Large intestine (tissue), 3 donors: ENCODE measurements around the gene SWT1. TPM values are rescaled to one million over a fixed set of nuclear protein-coding genes. Genes with fewer than 3 reads are reported as not detected.
A peak's percentile ranks its signal among the peaks of the same experiment; 100 is the strongest.

Experiments
- DNase-seq, 2 donors: peaks; one replicate each; pipeline versions ENCODE4 v3.0.0 to v3.0.0-alpha.2; 2013
- H3K27ac ChIP-seq: one replicate; pipeline ENCODE4 v1.5.1; 2013; ENCODE audit warnings: low read length
- H3K27me3 ChIP-seq: 2 replicates; pipeline ENCODE4 v1.6.1; 2013; ENCODE audit warnings: low read length; ENCODE audit not compliant: control insufficient read depth, insufficient read depth
- H3K36me3 ChIP-seq: 2 replicates; pipeline ENCODE4 v1.6.1; 2013; ENCODE audit warnings: low read length; ENCODE audit not compliant: control insufficient read depth, insufficient read depth
- H3K4me1 ChIP-seq: one replicate; pipeline ENCODE4 v1.6.1; 2013; ENCODE audit warnings: low read length; ENCODE audit not compliant: control insufficient read depth, insufficient read depth
- H3K4me3 ChIP-seq: one replicate; pipeline ENCODE4 v1.5.1; 2013; ENCODE audit warnings: low read length
- H3K9me3 ChIP-seq: one replicate; pipeline ENCODE4 v1.6.1; 2013; ENCODE audit warnings: mild to moderate bottlenecking, low read depth, low read length, moderate library complexity; ENCODE audit not compliant: control insufficient read depth
- WGBS: methylation state at CpG from one replicate; pipeline ENCODE4 v1.1.5; 2013; ENCODE audit warnings: low lambda C conversion rate; ENCODE audit not compliant: insufficient coverage; 5-methylcytosine and 5-hydroxymethylcytosine counted together
- polyA plus RNA-seq: library from polyadenylated mRNA; unstranded; fragments of 120-200 nt; gene quantifications from one replicate; pipeline ENCODE4 v1.2.1, GENCODE V29; 2013

Gene SWT1
- polyA plus RNA-seq, 1 donor, result 5.3 TPM

- Histone ChIP-seq H3K9me3 (no peaks in the 10 kb centered on the region), H3K27me3 (no peaks in the 10 kb centered on the region), H3K27ac (no peak overlapping the region), H3K36me3 (no peaks in the 10 kb centered on the region), H3K4me1 (no peaks in the 10 kb centered on the region), H3K4me3 (no peak overlapping the region)
- DNase-seq, result no peak
- no CpG with 5 or more reads among the region's 1 CpG for WGBS
Observed at GRCh38 chr1:185262151-185262550, 105.2 kb downstream of the SWT1 start.

- no peaks in the 10 kb centered on the region for H3K27me3 ChIP-seq
- H3K4me3 ChIP-seq, result no peak overlapping the region
- H3K4me1 ChIP-seq, result no peaks in the 10 kb centered on the region
- no peak overlapping the region for H3K27ac ChIP-seq
- DNase-seq, result no peak
- 86% methylated on average over 1 of the region's 3 CpGs for WGBS
- H3K9me3 ChIP-seq, result no peaks in the 10 kb centered on the region
- no peaks in the 10 kb centered on the region for H3K36me3 ChIP-seq
Observed at GRCh38 chr1:185263292-185263691, 106.3 kb downstream of the SWT1 start.

DNA sequence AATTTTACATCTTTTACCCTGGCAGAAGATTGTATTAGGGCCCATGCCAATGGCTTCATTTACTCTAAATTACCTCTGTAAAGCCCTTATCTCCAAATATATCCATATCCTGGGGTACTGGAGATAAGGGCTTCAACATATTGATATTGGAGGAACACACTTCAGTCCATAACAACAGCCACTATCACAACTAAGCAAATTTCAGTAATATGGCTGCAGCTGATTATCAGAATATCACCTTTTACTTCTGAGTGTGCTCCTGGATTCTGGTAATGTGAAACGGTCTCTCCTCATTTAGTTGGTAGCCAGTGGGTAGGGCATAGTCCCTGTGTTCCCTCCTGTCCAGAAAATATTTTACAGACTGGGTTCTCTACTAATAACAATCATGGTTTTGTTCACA, 106.8 kb downstream of the SWT1 start:
- Histone ChIP-seq H3K36me3 (no peaks in the 10 kb centered on the region), H3K4me1 (no peaks in the 10 kb centered on the region), H3K27ac (no peak overlapping the region), H3K9me3 (no peaks in the 10 kb centered on the region), H3K27me3 (no peaks in the 10 kb centered on the region), H3K4me3 (no peak overlapping the region)
- DNase-seq, result no peak
- WGBS, result no CpG with 5 or more reads among the region's 1 CpG

DNA sequence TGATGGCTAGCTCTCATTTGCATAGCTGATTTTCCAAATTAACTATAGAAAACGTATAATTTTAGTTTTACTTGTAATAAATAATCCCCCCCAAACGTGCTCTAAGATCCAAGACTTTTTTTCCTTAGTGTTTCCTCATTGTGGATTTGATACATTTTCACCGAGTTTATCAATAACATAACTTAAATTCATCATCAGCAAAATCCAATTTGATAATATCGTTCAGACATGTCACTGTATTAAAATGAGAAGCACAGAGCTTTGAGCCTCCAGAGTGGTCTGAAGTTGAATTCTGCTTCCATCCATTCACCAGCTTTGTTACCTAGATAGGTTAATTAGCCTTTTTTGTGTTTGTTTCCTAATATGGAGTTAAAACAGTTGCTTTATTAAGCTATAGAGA, 108.3 kb downstream of the SWT1 start:
- 100% methylated on average over 3 of the region's 4 CpGs for WGBS
- no peak for DNase-seq
- Histone ChIP-seq H3K27me3 (no peaks in the 10 kb centered on the region), H3K36me3 (no peaks in the 10 kb centered on the region), H3K4me1 (no peaks in the 10 kb centered on the region), H3K4me3 (no peak overlapping the region), H3K9me3 (no peaks in the 10 kb centered on the region), H3K27ac (no peak overlapping the region)

GRCh38 chr1:185267301-185267700, 110.3 kb downstream of the SWT1 start:
- H3K4me1 ChIP-seq, result no peaks in the 10 kb centered on the region
- H3K9me3 ChIP-seq, result no peaks in the 10 kb centered on the region
- DNase-seq, result no peak
- H3K27me3 ChIP-seq, result no peaks in the 10 kb centered on the region
- no peak overlapping the region for H3K4me3 ChIP-seq
- H3K36me3 ChIP-seq, result no peaks in the 10 kb centered on the region
- WGBS, result no CpG with 5 or more reads among the region's 3 CpGs
- no peak overlapping the region for H3K27ac ChIP-seq

- H3K36me3 ChIP-seq, result no peaks in the 10 kb centered on the region
- H3K27me3 ChIP-seq, result no peaks in the 10 kb centered on the region
- DNase-seq, result no peak
- no peaks in the 10 kb centered on the region for H3K4me1 ChIP-seq
- H3K4me3 ChIP-seq, result no peak overlapping the region
- H3K27ac ChIP-seq, result no peak overlapping the region
- no peaks in the 10 kb centered on the region for H3K9me3 ChIP-seq
Observed at GRCh38 chr1:185267701-185268100, 110.7 kb downstream of the SWT1 start.

- H3K4me3 ChIP-seq, result no peak overlapping the region
- WGBS, result 50% methylated on average over 1 of the region's 2 CpGs
- H3K4me1 ChIP-seq, result no peaks in the 10 kb centered on the region
- H3K27me3 ChIP-seq, result no peaks in the 10 kb centered on the region
- H3K36me3 ChIP-seq, result no peaks in the 10 kb centered on the region
- no peak for DNase-seq
- no peaks in the 10 kb centered on the region for H3K9me3 ChIP-seq
- H3K27ac ChIP-seq, result no peak overlapping the region
Observed at GRCh38 chr1:185268352-185268751, 111.4 kb downstream of the SWT1 start.

GRCh38 chr1:185271921-185272320, 115.0 kb downstream of the SWT1 start:
- H3K36me3 ChIP-seq, result no peaks in the 10 kb centered on the region
- H3K4me1 ChIP-seq, result no peaks in the 10 kb centered on the region
- no peaks in the 10 kb centered on the region for H3K27me3 ChIP-seq
- no peaks in the 10 kb centered on the region for H3K9me3 ChIP-seq
- no peak overlapping the region for H3K4me3 ChIP-seq
- DNase-seq, result no peak
- H3K27ac ChIP-seq, result no peak overlapping the region
- 86% methylated on average over 3 of the region's 4 CpGs for WGBS

- Histone ChIP-seq H3K4me1 (no peaks in the 10 kb centered on the region), H3K4me3 (no peak overlapping the region), H3K27me3 (no peaks in the 10 kb centered on the region), H3K27ac (no peak overlapping the region), H3K9me3 (no peaks in the 10 kb centered on the region), H3K36me3 (peaks cover 3% of the 10 kb centered on the region)
- DNase-seq, result no peak
Observed at GRCh38 chr1:185279571-185279970, 122.6 kb downstream of the SWT1 start.

DNA sequence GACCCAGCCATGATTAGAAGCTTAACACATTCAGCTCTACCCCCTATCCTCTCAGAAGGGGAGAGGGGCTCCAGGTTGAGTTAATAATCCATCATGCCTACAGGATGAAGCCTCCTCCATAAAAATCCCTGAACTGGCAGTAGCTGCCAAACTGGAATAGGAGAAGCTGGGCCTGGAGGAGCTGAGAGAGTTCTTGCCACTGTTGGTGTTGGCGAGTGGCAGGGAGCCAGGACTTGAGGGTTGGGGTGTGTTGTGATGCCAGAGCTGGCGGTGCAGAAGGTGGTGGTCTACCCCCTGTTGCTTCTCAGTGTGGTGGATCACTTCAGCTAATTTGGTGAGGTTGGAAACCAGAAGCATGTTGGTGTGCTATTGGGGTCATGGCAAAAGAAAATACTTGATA, 123.6 kb downstream of the SWT1 start:
- Histone ChIP-seq H3K4me3 (no peak overlapping the region), H3K27me3 (no peaks in the 10 kb centered on the region), H3K27ac (no peak overlapping the region), H3K4me1 (no peaks in the 10 kb centered on the region), H3K36me3 (peaks cover 3% of the 10 kb centered on the region), H3K9me3 (no peaks in the 10 kb centered on the region)
- DNase-seq, result no peak
- no CpG with 5 or more reads among the region's 2 CpGs for WGBS

DNA sequence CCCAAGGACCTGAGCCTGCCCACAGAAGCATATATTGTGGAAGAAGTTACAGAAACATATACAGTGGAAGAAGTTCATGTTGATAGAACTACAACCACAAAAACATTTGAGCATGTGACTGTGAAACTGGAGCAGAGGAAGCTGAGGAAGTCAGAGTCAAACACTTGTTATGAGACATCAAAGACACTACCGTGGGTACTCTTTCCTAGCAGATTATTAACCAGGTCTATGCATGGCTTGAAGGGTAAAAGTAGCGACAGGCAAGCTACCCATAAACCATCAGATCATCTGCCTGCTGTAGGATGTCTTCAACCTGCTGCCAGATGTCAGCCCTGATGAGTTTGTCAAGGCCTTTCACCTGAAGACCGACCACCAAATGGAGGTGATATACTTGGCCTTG, 124.3 kb downstream of the SWT1 start:
- DNase-seq, result peak in 1 of 2 donors; percentile 36
- no peaks in the 10 kb centered on the region for H3K27me3 ChIP-seq
- no peak overlapping the region for H3K4me3 ChIP-seq
- peaks cover 3% of the 10 kb centered on the region for H3K36me3 ChIP-seq
- H3K9me3 ChIP-seq, result no peaks in the 10 kb centered on the region
- no peak overlapping the region for H3K27ac ChIP-seq
- no peaks in the 10 kb centered on the region for H3K4me1 ChIP-seq
- 80% methylated on average over 1 of the region's 3 CpGs for WGBS
